ENCODE results near the gene ABR.

DNA sequence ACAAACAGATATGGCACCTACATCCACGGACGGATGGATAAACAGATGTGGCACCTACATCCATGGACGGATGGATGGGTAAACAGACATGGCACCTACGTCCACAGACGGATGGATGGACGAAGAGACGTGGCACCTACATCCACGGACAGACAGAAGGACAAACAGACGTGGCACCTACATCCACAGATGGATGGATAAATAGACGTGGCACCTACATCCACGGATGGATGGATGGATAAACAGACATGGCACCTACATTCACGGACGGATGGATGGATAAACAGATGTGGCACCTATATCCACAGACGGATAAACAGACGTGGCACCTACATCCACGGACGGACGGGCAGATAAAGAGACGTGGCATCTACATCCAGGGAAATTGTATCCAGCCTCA is 137.3 kb downstream of the ABR start:
- TF ChIP-seq, protein P1, sequence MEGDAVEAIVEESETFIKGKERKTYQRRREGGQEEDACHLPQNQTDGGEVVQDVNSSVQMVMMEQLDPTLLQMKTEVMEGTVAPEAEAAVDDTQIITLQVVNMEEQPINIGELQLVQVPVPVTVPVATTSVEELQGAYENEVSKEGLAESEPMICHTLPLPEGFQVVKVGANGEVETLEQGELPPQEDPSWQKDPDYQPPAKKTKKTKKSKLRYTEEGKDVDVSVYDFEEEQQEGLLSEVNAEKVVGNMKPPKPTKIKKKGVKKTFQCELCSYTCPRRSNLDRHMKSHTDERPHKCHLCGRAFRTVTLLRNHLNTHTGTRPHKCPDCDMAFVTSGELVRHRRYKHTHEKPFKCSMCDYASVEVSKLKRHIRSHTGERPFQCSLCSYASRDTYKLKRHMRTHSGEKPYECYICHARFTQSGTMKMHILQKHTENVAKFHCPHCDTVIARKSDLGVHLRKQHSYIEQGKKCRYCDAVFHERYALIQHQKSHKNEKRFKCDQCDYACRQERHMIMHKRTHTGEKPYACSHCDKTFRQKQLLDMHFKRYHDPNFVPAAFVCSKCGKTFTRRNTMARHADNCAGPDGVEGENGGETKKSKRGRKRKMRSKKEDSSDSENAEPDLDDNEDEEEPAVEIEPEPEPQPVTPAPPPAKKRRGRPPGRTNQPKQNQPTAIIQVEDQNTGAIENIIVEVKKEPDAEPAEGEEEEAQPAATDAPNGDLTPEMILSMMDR (IDR thresholded peaks at IDR 0.05), result no peak
- TF ChIP-seq POLR2A (IDR thresholded peaks at IDR 0.05), result no peak

Measured in right lobe of liver (tissue), 4 donors.